WTC11 (cell line): Measurements from ENCODE around the gene CYP4Z1.
"Not testable (repeated sequence)": the region's sequence is repeated elsewhere in the genome, so short reads cannot be mapped to it uniquely, and the experiment has no call there.

Experiments
- ESRRA ChIP-seq: sonication (generic); formaldehyde crosslinking; IDR thresholded peaks from 2 replicates; pipeline ENCODE4 v1.8.1; 2022; ENCODE audit warnings: mild to moderate bottlenecking, missing genetic modification reagents, borderline replicate concordance
- FOXK1 ChIP-seq: sonication (generic); formaldehyde crosslinking; IDR thresholded peaks from 2 replicates; pipeline ENCODE4 v1.8.0; 2022; ENCODE audit warnings: mild to moderate bottlenecking, moderate library complexity, missing genetic modification reagents
- JUN ChIP-seq: sonication (generic); formaldehyde crosslinking; IDR thresholded peaks from 2 replicates; pipeline ENCODE4 v1.8.0; 2023; ENCODE audit warnings: mild to moderate bottlenecking, missing genetic modification reagents
- NR3C1 ChIP-seq: sonication (generic); formaldehyde crosslinking; conservative IDR thresholded peaks from 2 replicates; pipeline ENCODE4 v1.8.1; 2023; ENCODE audit warnings: low read depth, mild to moderate bottlenecking, missing genetic modification reagents
- SMAD3 ChIP-seq: sonication (generic); formaldehyde crosslinking; IDR thresholded peaks from 2 replicates; pipeline ENCODE4 v1.8.0; 2022; ENCODE audit warnings: missing genetic modification reagents, mild to moderate bottlenecking, borderline replicate concordance
- SMAD4 ChIP-seq: sonication (generic); formaldehyde crosslinking; IDR thresholded peaks from 2 replicates; pipeline ENCODE4 v1.8.0; 2022; ENCODE audit warnings: mild to moderate bottlenecking, missing genetic modification reagents
- ZNF263 ChIP-seq: sonication (generic); formaldehyde crosslinking; IDR thresholded peaks from 2 replicates; pipeline ENCODE4 v1.8.1; 2022; ENCODE audit warnings: low read depth, mild to moderate bottlenecking, moderate library complexity, missing genetic modification reagents
- ZNF416 ChIP-seq: fragments of 250-450 bp; sonication (Bioruptor Pico); IDR thresholded peaks from 2 replicates; pipeline ENCODE4 v1.9.0; 2021; ENCODE audit warnings: mild to moderate bottlenecking, inconsistent platforms
- TF ChIP-seq, protein P1 (sequence below): fragments of 200-600 bp; IDR thresholded peaks from 2 replicates; pipeline ENCODE4 v1.8.0; 2022; ENCODE audit warnings: antibody characterized with exemption
- TF ChIP-seq, protein P2 (sequence below): sonication (generic); formaldehyde crosslinking; IDR thresholded peaks from 2 replicates; pipeline ENCODE4 v1.8.0; 2022; ENCODE audit warnings: mild to moderate bottlenecking, missing genetic modification reagents
- TF ChIP-seq, protein P3 (sequence below): fragments of 250-450 bp; sonication (Bioruptor Pico); IDR thresholded peaks from 2 replicates; pipeline ENCODE4 v1.8.0; 2021; ENCODE audit warnings: mild to moderate bottlenecking
- TF ChIP-seq, protein P4 (sequence below): fragments of 250-450 bp; sonication (Bioruptor Pico); IDR thresholded peaks from 2 replicates; pipeline ENCODE4 v1.9.0; 2021; ENCODE audit warnings: mild to moderate bottlenecking, borderline replicate concordance
- TF ChIP-seq, protein P5 (sequence below): fragments of 250-450 bp; sonication (Bioruptor Pico); IDR thresholded peaks from 2 replicates; pipeline ENCODE4 v2.1.2; 2022; ENCODE audit warnings: mild to moderate bottlenecking, moderate library complexity
- TF ChIP-seq, protein P6 (sequence below): fragments of 250-450 bp; sonication (Bioruptor Pico); IDR thresholded peaks from 2 replicates; pipeline ENCODE4 v1.9.0; 2021; ENCODE audit warnings: moderate library complexity, mild to moderate bottlenecking, inconsistent platforms, borderline replicate concordance

DNA sequence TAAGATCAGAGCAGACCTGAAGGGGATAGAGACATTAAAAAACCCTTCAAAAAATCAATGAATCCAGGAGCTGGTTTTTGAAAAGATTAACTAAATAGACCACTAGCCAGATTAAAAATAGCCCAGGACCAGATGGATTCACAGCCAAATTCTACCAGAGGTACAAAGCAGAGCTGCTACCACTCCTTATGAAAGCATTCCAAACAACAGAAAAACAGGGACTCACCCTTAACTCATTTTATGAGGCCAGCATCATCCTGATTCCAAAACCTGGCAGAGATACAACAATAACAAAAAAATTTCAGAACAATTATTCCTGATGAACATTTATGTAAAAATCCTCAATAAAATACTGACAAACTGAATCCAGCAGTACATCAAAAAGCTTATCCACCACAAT, 89.4 kb downstream of the CYP4Z1 start:
- TF ChIP-seq, protein P1, sequence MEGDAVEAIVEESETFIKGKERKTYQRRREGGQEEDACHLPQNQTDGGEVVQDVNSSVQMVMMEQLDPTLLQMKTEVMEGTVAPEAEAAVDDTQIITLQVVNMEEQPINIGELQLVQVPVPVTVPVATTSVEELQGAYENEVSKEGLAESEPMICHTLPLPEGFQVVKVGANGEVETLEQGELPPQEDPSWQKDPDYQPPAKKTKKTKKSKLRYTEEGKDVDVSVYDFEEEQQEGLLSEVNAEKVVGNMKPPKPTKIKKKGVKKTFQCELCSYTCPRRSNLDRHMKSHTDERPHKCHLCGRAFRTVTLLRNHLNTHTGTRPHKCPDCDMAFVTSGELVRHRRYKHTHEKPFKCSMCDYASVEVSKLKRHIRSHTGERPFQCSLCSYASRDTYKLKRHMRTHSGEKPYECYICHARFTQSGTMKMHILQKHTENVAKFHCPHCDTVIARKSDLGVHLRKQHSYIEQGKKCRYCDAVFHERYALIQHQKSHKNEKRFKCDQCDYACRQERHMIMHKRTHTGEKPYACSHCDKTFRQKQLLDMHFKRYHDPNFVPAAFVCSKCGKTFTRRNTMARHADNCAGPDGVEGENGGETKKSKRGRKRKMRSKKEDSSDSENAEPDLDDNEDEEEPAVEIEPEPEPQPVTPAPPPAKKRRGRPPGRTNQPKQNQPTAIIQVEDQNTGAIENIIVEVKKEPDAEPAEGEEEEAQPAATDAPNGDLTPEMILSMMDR: not testable (repeated sequence)
- TF ChIP-seq FOXK1 (CRISPR knock-in tag); NR3C1 (CRISPR knock-in tag); ZNF416 (CRISPR knock-in tag); JUN (CRISPR knock-in tag); SMAD3; ESRRA (CRISPR knock-in tag); ZNF263; SMAD4 (CRISPR knock-in tag): not testable (repeated sequence)
- TF ChIP-seq, protein P2, sequence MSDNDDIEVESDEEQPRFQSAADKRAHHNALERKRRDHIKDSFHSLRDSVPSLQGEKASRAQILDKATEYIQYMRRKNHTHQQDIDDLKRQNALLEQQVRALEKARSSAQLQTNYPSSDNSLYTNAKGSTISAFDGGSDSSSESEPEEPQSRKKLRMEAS (CRISPR knock-in tag): not testable (repeated sequence)
- TF ChIP-seq, protein P3, sequence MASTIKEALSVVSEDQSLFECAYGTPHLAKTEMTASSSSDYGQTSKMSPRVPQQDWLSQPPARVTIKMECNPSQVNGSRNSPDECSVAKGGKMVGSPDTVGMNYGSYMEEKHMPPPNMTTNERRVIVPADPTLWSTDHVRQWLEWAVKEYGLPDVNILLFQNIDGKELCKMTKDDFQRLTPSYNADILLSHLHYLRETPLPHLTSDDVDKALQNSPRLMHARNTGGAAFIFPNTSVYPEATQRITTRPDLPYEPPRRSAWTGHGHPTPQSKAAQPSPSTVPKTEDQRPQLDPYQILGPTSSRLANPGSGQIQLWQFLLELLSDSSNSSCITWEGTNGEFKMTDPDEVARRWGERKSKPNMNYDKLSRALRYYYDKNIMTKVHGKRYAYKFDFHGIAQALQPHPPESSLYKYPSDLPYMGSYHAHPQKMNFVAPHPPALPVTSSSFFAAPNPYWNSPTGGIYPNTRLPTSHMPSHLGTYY (CRISPR knock-in tag): not testable (repeated sequence)
- TF ChIP-seq, protein P4, sequence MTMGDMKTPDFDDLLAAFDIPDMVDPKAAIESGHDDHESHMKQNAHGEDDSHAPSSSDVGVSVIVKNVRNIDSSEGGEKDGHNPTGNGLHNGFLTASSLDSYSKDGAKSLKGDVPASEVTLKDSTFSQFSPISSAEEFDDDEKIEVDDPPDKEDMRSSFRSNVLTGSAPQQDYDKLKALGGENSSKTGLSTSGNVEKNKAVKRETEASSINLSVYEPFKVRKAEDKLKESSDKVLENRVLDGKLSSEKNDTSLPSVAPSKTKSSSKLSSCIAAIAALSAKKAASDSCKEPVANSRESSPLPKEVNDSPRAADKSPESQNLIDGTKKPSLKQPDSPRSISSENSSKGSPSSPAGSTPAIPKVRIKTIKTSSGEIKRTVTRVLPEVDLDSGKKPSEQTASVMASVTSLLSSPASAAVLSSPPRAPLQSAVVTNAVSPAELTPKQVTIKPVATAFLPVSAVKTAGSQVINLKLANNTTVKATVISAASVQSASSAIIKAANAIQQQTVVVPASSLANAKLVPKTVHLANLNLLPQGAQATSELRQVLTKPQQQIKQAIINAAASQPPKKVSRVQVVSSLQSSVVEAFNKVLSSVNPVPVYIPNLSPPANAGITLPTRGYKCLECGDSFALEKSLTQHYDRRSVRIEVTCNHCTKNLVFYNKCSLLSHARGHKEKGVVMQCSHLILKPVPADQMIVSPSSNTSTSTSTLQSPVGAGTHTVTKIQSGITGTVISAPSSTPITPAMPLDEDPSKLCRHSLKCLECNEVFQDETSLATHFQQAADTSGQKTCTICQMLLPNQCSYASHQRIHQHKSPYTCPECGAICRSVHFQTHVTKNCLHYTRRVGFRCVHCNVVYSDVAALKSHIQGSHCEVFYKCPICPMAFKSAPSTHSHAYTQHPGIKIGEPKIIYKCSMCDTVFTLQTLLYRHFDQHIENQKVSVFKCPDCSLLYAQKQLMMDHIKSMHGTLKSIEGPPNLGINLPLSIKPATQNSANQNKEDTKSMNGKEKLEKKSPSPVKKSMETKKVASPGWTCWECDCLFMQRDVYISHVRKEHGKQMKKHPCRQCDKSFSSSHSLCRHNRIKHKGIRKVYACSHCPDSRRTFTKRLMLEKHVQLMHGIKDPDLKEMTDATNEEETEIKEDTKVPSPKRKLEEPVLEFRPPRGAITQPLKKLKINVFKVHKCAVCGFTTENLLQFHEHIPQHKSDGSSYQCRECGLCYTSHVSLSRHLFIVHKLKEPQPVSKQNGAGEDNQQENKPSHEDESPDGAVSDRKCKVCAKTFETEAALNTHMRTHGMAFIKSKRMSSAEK (CRISPR knock-in tag): not testable (repeated sequence)
- TF ChIP-seq, protein P5, sequence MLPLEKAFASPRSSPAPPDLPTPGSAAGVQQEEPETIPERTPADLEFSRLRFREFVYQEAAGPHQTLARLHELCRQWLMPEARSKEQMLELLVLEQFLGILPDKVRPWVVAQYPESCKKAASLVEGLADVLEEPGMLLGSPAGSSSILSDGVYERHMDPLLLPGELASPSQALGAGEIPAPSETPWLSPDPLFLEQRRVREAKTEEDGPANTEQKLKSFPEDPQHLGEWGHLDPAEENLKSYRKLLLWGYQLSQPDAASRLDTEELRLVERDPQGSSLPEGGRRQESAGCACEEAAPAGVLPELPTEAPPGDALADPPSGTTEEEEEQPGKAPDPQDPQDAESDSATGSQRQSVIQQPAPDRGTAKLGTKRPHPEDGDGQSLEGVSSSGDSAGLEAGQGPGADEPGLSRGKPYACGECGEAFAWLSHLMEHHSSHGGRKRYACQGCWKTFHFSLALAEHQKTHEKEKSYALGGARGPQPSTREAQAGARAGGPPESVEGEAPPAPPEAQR (CRISPR knock-in tag): not testable (repeated sequence)
- TF ChIP-seq, protein P6, sequence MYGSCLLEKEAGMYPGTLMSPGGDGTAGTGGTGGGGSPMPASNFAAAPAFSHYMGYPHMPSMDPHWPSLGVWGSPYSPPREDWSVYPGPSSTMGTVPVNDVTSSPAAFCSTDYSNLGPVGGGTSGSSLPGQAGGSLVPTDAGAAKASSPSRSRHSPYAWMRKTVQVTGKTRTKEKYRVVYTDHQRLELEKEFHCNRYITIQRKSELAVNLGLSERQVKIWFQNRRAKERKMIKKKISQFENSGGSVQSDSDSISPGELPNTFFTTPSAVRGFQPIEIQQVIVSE: not testable (repeated sequence)
